Dorsolateral prefrontal cortex (tissue), 118 donors: ENCODE data around the gene USP37. TPM values are rescaled to one million over a fixed set of nuclear protein-coding genes. Genes with fewer than 3 reads are reported as not detected.

Experiments
- microRNA-seq, 43 experiments: library from miRNA; unstranded; fragments of <30 nt; microRNA quantifications; one replicate each; pipeline ENCODE4 v1.2.0, GENCODE V29; 2022
- total RNA-seq, 120 experiments: library from RNA; stranded (reverse); gene quantifications; one replicate each; pipeline versions ENCODE4 v1.2.3 to v1.2.4, GENCODE V29; 2022

Gene USP37
- total RNA-seq, 120 experiments from 2014 or later: 15.0 to 42.8 (median 26.7) TPM

Small RNA genes within 50 kb of the gene (microRNA-seq; reads per million reads assigned to microRNA genes)
- 17,203 to 73,520 (median 35,600) reads per million in 43 experiments for gene MIR26B

Other genes starting within 250 kb of the USP37 start
- 1 to 10 TPM in 73 of 120 experiments, under 1 TPM in 42, not detected in 5; 0.20 to 4.6 (median 1.3) TPM for gene CATIP, start 211.5 kb downstream of the USP37 start, total RNA-seq
- gene SLC11A1, start 186.1 kb downstream of the USP37 start, total RNA-seq: 10 to 100 TPM in 90 of 120 experiments, 1 to 10 TPM in 30; 2.6 to 76.0 (median 19.2) TPM
- 10 to 100 TPM; 25.1 to 85.9 (median 45.2) TPM for gene CTDSP1, start 168.5 kb downstream of the USP37 start, total RNA-seq
- under 1 TPM in 5 of 120 experiments, not detected in 115; 0.08 to 0.44 (median 0.26) TPM for gene VIL1, start 149.2 kb downstream of the USP37 start, total RNA-seq
- 10 to 100 TPM; 27.4 to 52.0 (median 37.4) TPM for gene CNOT9, start 488 bp upstream of the USP37 start, total RNA-seq
- 10 to 100 TPM in 14 of 120 experiments, 1 to 10 TPM in 106; 2.4 to 17.0 (median 6.2) TPM for gene PLCD4, start 39.5 kb upstream of the USP37 start, total RNA-seq
- 10 to 100 TPM; 32.6 to 56.7 (median 43.4) TPM for gene ZNF142, start 91.3 kb upstream of the USP37 start, total RNA-seq
- 10 to 100 TPM; 21.5 to 56.6 (median 35.8) TPM for gene BCS1L, start 91.3 kb upstream of the USP37 start, total RNA-seq
- gene RNF25, start 103.7 kb upstream of the USP37 start, total RNA-seq: 10 to 100 TPM; 13.3 to 46.1 (median 29.1) TPM
- gene STK36, start 103.7 kb upstream of the USP37 start, total RNA-seq: 100 to 1,000 TPM in 18 of 120 experiments, 10 to 100 TPM in 102; 35.1 to 141 (median 75.9) TPM
- 100 to 1,000 TPM in 1 of 120 experiments, 10 to 100 TPM in 119; 19.5 to 103 (median 40.4) TPM for gene TTLL4, start 142.5 kb upstream of the USP37 start, total RNA-seq
- 100 to 1,000 TPM in 1 of 120 experiments, 10 to 100 TPM in 119; 12.4 to 139 (median 33.9) TPM for gene CYP27A1, start 213.8 kb upstream of the USP37 start, total RNA-seq